GM18951 (cell line): ENCODE results near the gene KLF7.

Experiments used
- POLR2A ChIP-seq: IDR thresholded peaks from 4 replicates; pipeline ENCODE4 v1.6.1; 2011; ENCODE audit warnings: mild to moderate bottlenecking; ENCODE audit not compliant: insufficient read length, insufficient read depth; ENCODE audit errors: extremely low read depth
- in situ Hi-C: fragments of 300-500 bp; cut with MboI; formaldehyde crosslinking; loops from one replicate; pipeline ENCODE4 v1.12.0; 2022; ENCODE audit warnings: low sequenced_read_pairs, mixed read lengths, inconsistent platforms; ENCODE audit not compliant: unreplicated experiment

Gene KLF7

GRCh38 chr2:207184348-207184747 is 18.6 kb upstream of the KLF7 start:
- in situ Hi-C loops, result no loop called here
- no peak for TF ChIP-seq POLR2A

GRCh38 chr2:207183506-207183905 is 17.8 kb upstream of the KLF7 start:
- in situ Hi-C loops, result no loop called here
- TF ChIP-seq POLR2A, result no peak

- TF ChIP-seq POLR2A, result no peak
- in situ Hi-C loops, result no loop called here
These were observed 17.2 kb upstream of the KLF7 start for GRCh38 chr2:207182911-207183310.

- in situ Hi-C loops, result no loop called here
- no peak for TF ChIP-seq POLR2A
These were observed 16.0 kb upstream of the KLF7 start for GRCh38 chr2:207181526-207182274.

- no peak for TF ChIP-seq POLR2A
- in situ Hi-C loops, result no loop called here
These were observed 15.0 kb upstream of the KLF7 start for GRCh38 chr2:207180741-207181140.

- in situ Hi-C loops, result no loop called here
- no peak for TF ChIP-seq POLR2A
These were observed 10.5 kb upstream of the KLF7 start for GRCh38 chr2:207176247-207176646.

- in situ Hi-C loops, result no loop called here
- TF ChIP-seq POLR2A, result no peak
These were observed 7.9 kb upstream of the KLF7 start for GRCh38 chr2:207173641-207174040.

- no peak for TF ChIP-seq POLR2A
- in situ Hi-C loops, result no loop called here
These were observed 1.6 kb upstream of the KLF7 start for GRCh38 chr2:207167099-207167923.

- TF ChIP-seq POLR2A, result peak; percentile 94
These were observed 776 bp upstream of the KLF7 start for GRCh38 chr2:207166349-207167098.

GRCh38 chr2:207166039-207166348 is 246 bp upstream of the KLF7 start:
- in situ Hi-C loops, result no loop called here
- TF ChIP-seq POLR2A, result no peak

More at GRCh38 chr2:207166349-207167098, 776 bp upstream of the KLF7 start:
- in situ Hi-C loops, result no loop called here

- TF ChIP-seq POLR2A, result no peak
- in situ Hi-C loops, result no loop called here
These were observed 1.5 kb downstream of the KLF7 start for GRCh38 chr2:207164006-207164831.

GRCh38 chr2:207163756-207164005 is 2.1 kb downstream of the KLF7 start:
- no peak for TF ChIP-seq POLR2A

More at GRCh38 chr2:207163756-207164005, 2.1 kb downstream of the KLF7 start:
- in situ Hi-C loops, result no loop called here
